SU-DHL-6 (cell line): ENCODE results near the gene GRID1.

ENCODE experiments used
- H2AFZ ChIP-seq: fragments of 200-600 bp; sonication (generic); 2 replicates; pipeline ENCODE4 v1.6.1; 2014; ENCODE audit warnings: low read depth, mild to moderate bottlenecking, moderate library complexity, mixed read lengths, antibody characterized with exemption, low read length; ENCODE audit not compliant: severe bottlenecking
- H3F3A ChIP-seq: fragments of 200-600 bp; shearing (Covaris generic); 2 replicates; pipeline ENCODE4 v1.6.0; 2016; ENCODE audit warnings: antibody characterized with exemption, mild to moderate bottlenecking; ENCODE audit not compliant: insufficient read depth
- H3K27ac ChIP-seq: fragments of 200-600 bp; sonication (generic); 2 replicates; pipeline ENCODE4 v1.5.1; 2016; ENCODE audit warnings: low read depth, mild to moderate bottlenecking, low read length, moderate library complexity, mixed read lengths
- H3K27me3 ChIP-seq: fragments of 200-600 bp; sonication (generic), shearing (Covaris generic); 2 replicates; pipeline ENCODE4 v1.6.0; 2014; ENCODE audit warnings: mild to moderate bottlenecking, low read length
- H3K36me3 ChIP-seq: fragments of 200-600 bp; sonication (generic); 2 replicates; pipeline ENCODE4 v1.6.1; 2014; ENCODE audit warnings: mild to moderate bottlenecking, low read length, mixed read lengths
- H3K4me2 ChIP-seq: fragments of 300-600, 200-600 bp; shearing (Covaris generic), sonication (generic); 2 replicates; pipeline ENCODE4 v1.6.0; 2014; ENCODE audit warnings: low read length, low read depth, mild to moderate bottlenecking; ENCODE audit not compliant: poor library complexity, severe bottlenecking
- H3K4me3 ChIP-seq: fragments of 200-600 bp; sonication (generic); 2 replicates; pipeline ENCODE4 v1.5.1; 2014; ENCODE audit warnings: antibody characterized with exemption, low read length, mild to moderate bottlenecking, mixed read lengths; ENCODE audit not compliant: insufficient read depth, poor library complexity, severe bottlenecking
- H3K79me2 ChIP-seq: fragments of 200-600 bp; sonication (generic); 2 replicates; pipeline ENCODE4 v1.6.1; 2014; ENCODE audit warnings: mild to moderate bottlenecking, low read length, moderate library complexity; ENCODE audit not compliant: insufficient read depth
- H3K9ac ChIP-seq: fragments of 200-600 bp; sonication (generic); 2 replicates; pipeline ENCODE4 v1.7.0; 2014; ENCODE audit warnings: mild to moderate bottlenecking, low read length
- H3K9me2 ChIP-seq: fragments of 200-600 bp; sonication (generic); replicated peaks from 2 replicates; pipeline ENCODE4 v1.6.1; 2014; ENCODE audit warnings: low read length; ENCODE audit not compliant: insufficient read depth
- H3K9me3 ChIP-seq: fragments of 200-600 bp; sonication (generic); 2 replicates; pipeline ENCODE4 v1.6.1; 2014; ENCODE audit warnings: low read length, mixed read lengths; ENCODE audit not compliant: insufficient read depth
- H4K20me1 ChIP-seq: fragments of 200-600 bp; sonication (generic); 2 replicates; pipeline ENCODE4 v1.6.1; 2014; ENCODE audit warnings: low read depth, mild to moderate bottlenecking, antibody characterized with exemption, low read length, moderate library complexity, mixed read lengths
- CTCF ChIP-seq: fragments of 200-600 bp; sonication (generic); IDR thresholded peaks from one replicate; pipeline ENCODE4 v1.5.1; 2017; ENCODE audit warnings: antibody characterized with exemption, mild to moderate bottlenecking, low read length, moderate library complexity; ENCODE audit not compliant: insufficient read depth, poor library complexity, severe bottlenecking
- EZH2phosphoT487 ChIP-seq: fragments of 200-600 bp; sonication (generic), shearing (Covaris generic); conservative IDR thresholded peaks from 2 replicates; pipeline ENCODE4 v1.6.1; 2018; ENCODE audit warnings: mild to moderate bottlenecking, antibody characterized with exemption, low read length, moderate library complexity, mixed read lengths

GRID1 gene

GRCh38 chr10:86153751-86154150 is 212.8 kb downstream of the GRID1 start:
- no peak overlapping the region for H2AFZ ChIP-seq
- no peak overlapping the region for H3K27ac ChIP-seq
- H3K9ac ChIP-seq: no peak overlapping the region
- H4K20me1 ChIP-seq: no peaks in the 10 kb centered on the region
- no peaks in the 10 kb centered on the region for H3K79me2 ChIP-seq
- no peaks in the 10 kb centered on the region for H3K36me3 ChIP-seq
- no peaks in the 10 kb centered on the region for H3K27me3 ChIP-seq
- H3K4me2 ChIP-seq: no peak overlapping the region
- H3F3A ChIP-seq: no peaks in the 10 kb centered on the region
- H3K4me3 ChIP-seq: no peak overlapping the region
- no peak for TF ChIP-seq EZH2phosphoT487
- no peak for TF ChIP-seq CTCF
- no peaks in the 10 kb centered on the region for H3K9me3 ChIP-seq
- no peaks in the 10 kb centered on the region for H3K9me2 ChIP-seq

- Histone ChIP-seq H3K79me2 (no peaks in the 10 kb centered on the region), H3K27ac (no peak overlapping the region), H3K9ac (no peak overlapping the region), H4K20me1 (no peaks in the 10 kb centered on the region), H2AFZ (no peak overlapping the region), H3K9me2 (no peaks in the 10 kb centered on the region), H3K4me2 (no peak overlapping the region), H3K4me3 (no peak overlapping the region), H3K27me3 (no peaks in the 10 kb centered on the region), H3K9me3 (no peaks in the 10 kb centered on the region), H3K36me3 (no peaks in the 10 kb centered on the region), H3F3A (no peaks in the 10 kb centered on the region)
- TF ChIP-seq CTCF (no peak), EZH2phosphoT487 (no peak)
Measured at GRCh38 chr10:86152911-86153310, 213.7 kb downstream of the GRID1 start.

DNA sequence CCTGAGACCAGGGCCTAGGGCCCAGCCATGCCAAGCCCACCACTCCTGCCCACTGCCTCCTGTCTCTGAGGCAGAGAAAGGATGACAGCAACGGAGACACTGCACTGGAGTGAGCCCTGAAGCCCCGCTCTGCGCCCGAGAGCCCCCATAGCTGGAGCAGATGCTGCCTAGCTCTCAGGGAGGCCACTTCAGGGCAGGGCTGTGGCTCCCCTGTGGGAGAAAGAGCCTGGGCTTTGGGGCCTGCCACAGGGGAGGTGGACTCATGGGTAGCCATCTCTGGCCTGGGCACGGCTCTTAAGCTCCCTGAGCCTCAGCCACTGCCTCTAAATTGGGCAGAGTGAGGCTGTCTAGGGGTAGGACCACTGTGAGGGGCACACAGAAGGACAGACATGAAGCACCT is 214.2 kb downstream of the GRID1 start:
- H4K20me1 ChIP-seq: no peaks in the 10 kb centered on the region
- no peaks in the 10 kb centered on the region for H3K9me3 ChIP-seq
- no peak overlapping the region for H3K9ac ChIP-seq
- TF ChIP-seq EZH2phosphoT487: no peak
- TF ChIP-seq CTCF: no peak
- no peaks in the 10 kb centered on the region for H3K27me3 ChIP-seq
- no peak overlapping the region for H3K27ac ChIP-seq
- H3F3A ChIP-seq: no peaks in the 10 kb centered on the region
- no peak overlapping the region for H3K4me2 ChIP-seq
- no peaks in the 10 kb centered on the region for H3K9me2 ChIP-seq
- H3K79me2 ChIP-seq: no peaks in the 10 kb centered on the region
- H2AFZ ChIP-seq: no peak overlapping the region
- H3K4me3 ChIP-seq: no peak overlapping the region
- no peaks in the 10 kb centered on the region for H3K36me3 ChIP-seq

- Histone ChIP-seq H3K9me3 (no peaks in the 10 kb centered on the region), H3K79me2 (no peaks in the 10 kb centered on the region), H3K9me2 (no peaks in the 10 kb centered on the region), H2AFZ (no peak overlapping the region), H3K27ac (no peak overlapping the region), H3K27me3 (no peaks in the 10 kb centered on the region), H3K4me2 (no peak overlapping the region), H3K4me3 (no peak overlapping the region), H3K36me3 (no peaks in the 10 kb centered on the region), H3F3A (no peaks in the 10 kb centered on the region), H3K9ac (no peak overlapping the region), H4K20me1 (no peaks in the 10 kb centered on the region)
- TF ChIP-seq CTCF (no peak), EZH2phosphoT487 (no peak)
Measured at GRCh38 chr10:86151613-86152012, 215.0 kb downstream of the GRID1 start.
